ENCODE measurements around the gene PCDHGB3.
"Not testable (repeated sequence)": the region's sequence is repeated elsewhere in the genome, so short reads cannot be mapped to it uniquely, and the experiment has no call there.

PCDHGB3 gene

DNA sequence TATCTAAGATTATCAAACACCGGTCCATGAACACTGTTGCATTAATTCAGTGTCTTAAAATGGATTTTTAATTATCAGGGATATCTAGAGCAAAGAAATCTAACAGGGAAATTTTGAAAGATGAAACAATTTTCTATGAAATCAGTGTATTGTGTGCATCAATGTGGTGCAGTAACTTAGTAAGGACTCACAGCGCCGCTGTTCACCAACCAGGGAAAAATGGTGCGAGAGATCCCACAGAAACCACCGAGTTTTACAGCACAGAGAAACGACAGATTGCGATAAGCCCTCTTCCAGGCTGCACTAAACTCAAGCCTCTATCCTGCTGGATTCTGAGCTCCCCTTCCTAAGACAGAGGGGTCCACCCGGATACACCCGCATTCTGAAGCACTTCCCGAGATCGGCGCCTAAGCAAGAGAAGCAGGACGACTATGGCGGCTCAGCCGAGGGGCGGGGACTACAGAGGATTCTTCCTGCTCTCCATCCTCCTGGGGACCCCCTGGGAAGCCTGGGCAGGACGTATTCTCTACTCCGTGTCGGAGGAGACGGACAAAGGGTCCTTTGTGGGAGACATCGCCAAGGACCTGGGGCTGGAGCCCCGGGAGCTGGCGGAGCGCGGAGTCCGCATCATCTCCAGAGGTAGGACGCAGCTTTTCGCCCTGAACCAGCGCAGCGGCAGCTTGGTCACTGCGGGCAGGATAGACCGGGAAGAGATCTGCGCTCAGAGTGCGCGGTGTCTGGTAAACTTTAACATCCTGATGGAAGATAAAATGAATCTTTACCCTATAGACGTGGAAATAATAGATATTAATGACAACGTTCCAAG lies 12.6 kb downstream of the PCDHGB3 start, which contains the start of gene PCDHGA7:
Gene PCDHGA7 (plus strand): TSS at position 274 of the 826 bp plus-strand sequence. CDS start 158 bp downstream, at position 432.
- Histone ChIP-seq H3K9ac (ENCODE audit: low read depth, low read length) (no peak within 1 kb of the TSS), H3K27me3 (ENCODE audit: insufficient read depth, low read length) (no peaks in the 10 kb centered on the region), H3K27ac (ENCODE audit: low read depth, low read length) (no peak within 1 kb of the TSS), H3K4me1 (ENCODE audit: insufficient read depth, low read length) (no peaks in the 10 kb centered on the region), H3K36me3 (ENCODE audit: insufficient read depth, low read length) (0 out of 2 replicates have a peak, but pooled peaks cover 3% of the 10 kb centered on the region), H3K4me3 (ENCODE audit: low read length) (no peak within 1 kb of the TSS), H3K9me3 (ENCODE audit: insufficient read depth, low read depth, low read length) (peaks cover 44% of the 10 kb centered on the region; the same call in 1 of the 2 replicates)
- WGBS = 96% methylated on average over 37 of the region's 37 CpGs

DNA sequence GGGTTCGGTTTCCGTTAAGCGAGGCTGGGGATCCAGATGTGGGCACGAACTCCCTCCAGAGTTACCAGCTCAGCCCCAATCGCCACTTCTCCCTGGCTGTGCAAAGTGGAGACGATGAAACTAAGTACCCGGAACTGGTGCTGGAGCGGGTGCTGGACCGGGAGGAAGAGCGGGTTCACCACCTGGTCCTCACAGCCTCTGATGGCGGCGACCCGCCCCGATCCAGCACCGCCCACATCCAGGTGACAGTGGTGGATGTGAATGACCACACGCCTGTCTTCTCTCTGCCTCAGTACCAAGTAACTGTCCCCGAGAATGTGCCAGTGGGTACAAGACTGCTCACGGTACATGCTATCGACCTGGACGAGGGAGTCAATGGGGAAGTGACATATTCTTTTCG lies 13.3 kb downstream of the PCDHGB3 start:
- no peaks in the 10 kb centered on the region for H3K4me1 ChIP-seq (ENCODE audit: insufficient read depth, low read length)
- no peak overlapping the region for H3K4me3 ChIP-seq (ENCODE audit: low read length)
- no peak overlapping the region for H3K27ac ChIP-seq (ENCODE audit: low read depth, low read length)
- H3K36me3 ChIP-seq (ENCODE audit: insufficient read depth, low read length) = 0 out of 2 replicates have a peak, but pooled peaks cover 3% of the 10 kb centered on the region
- H3K9me3 ChIP-seq (ENCODE audit: insufficient read depth, low read depth, low read length) = peaks cover 46% of the 10 kb centered on the region
- H3K27me3 ChIP-seq (ENCODE audit: insufficient read depth, low read length) = no peaks in the 10 kb centered on the region
- no peak overlapping the region for H3K9ac ChIP-seq (ENCODE audit: low read depth, low read length)
- 95% methylated on average over 21 of the region's 21 CpGs for WGBS

DNA sequence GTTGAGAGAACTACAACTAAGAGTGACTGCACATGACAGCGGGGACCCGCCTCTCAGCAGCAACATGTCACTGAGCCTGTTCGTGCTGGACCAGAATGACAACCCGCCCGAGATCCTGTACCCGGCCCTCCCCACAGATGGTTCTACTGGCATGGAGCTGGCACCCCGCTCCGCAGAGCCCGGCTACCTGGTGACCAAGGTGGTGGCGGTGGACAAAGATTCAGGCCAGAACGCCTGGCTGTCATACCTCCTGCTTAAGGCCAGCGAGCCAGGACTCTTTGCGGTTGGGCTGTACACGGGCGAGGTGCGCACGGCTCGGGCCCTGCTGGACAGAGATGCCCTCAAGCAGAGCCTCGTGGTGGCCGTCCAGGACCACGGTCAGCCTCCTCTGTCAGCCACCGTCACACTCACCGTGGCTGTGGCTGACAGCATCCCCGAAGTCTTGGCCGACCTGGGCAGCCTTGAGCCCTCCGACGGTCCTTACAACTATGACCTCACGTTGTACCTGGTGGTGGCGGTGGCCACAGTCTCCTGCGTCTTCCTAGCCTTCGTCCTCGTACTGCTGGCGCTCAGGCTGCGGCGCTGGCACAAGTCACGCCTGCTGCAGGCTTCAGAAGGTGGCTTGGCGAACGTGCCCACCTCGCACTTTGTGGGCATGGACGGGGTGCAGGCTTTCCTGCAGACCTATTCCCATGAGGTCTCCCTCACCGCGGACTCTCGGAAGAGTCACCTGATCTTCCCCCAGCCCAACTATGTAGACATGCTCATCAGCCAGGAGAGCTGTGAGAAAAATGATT lies 14.6 kb downstream of the PCDHGB3 start:
- Histone ChIP-seq H3K36me3 (ENCODE audit: insufficient read depth, low read length) (peaks cover 9% of the 10 kb centered on the region; the same call in 1 of the 2 replicates), H3K9ac (ENCODE audit: low read depth, low read length) (no peak overlapping the region), H3K27me3 (ENCODE audit: insufficient read depth, low read length) (no peaks in the 10 kb centered on the region), H3K9me3 (ENCODE audit: insufficient read depth, low read depth, low read length) (peaks cover 59% of the 10 kb centered on the region), H3K27ac (ENCODE audit: low read depth, low read length) (no peak overlapping the region), H3K4me1 (ENCODE audit: insufficient read depth, low read length) (no peaks in the 10 kb centered on the region), H3K4me3 (ENCODE audit: low read length) (no peak overlapping the region)
- 96% methylated on average over 43 of the region's 43 CpGs for WGBS

DNA sequence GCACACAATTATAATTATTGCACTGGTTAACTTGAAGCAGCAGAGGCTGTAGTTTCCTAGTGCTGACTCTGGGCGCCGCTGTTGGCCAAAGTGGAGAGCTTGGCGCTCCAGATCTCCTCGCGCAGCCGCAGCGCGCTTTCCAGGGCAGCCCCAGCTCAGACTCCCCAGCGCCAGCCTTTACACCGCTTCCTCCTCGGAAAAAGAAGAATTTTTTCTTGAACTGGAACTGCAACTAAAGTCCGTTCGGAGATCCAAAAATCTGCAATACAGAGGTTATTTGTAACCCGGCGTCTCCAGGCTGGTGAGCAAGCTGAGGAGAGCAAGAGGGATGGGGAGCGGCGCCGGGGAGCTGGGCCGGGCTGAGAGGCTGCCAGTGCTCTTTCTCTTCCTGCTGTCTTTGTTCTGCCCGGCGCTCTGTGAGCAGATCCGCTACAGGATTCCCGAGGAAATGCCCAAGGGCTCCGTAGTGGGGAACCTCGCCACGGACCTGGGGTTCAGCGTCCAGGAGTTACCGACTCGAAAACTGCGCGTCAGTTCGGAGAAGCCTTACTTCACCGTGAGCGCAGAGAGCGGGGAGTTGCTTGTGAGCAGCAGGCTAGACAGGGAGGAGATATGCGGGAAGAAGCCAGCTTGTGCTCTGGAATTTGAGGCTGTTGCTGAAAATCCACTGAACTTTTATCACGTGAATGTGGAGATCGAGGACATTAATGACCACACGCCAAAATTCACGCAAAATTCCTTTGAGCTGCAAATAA lies 17.7 kb downstream of the PCDHGB3 start, which contains the start of gene PCDHGB4:
Gene PCDHGB4 (plus strand): TSS at position 142 of the 755 bp plus-strand sequence. CDS start 187 bp downstream, at position 329.
- WGBS = 79% methylated on average over 18 of the region's 40 CpGs
- H3K36me3 ChIP-seq (ENCODE audit: insufficient read depth, low read length) = peaks cover 19% of the 10 kb centered on the region; the same call in 1 of the 2 replicates
- not testable (repeated sequence) for H3K27ac ChIP-seq (ENCODE audit: low read depth, low read length); H3K9ac ChIP-seq (ENCODE audit: low read depth, low read length); H3K4me1 ChIP-seq (ENCODE audit: insufficient read depth, low read length); H3K27me3 ChIP-seq (ENCODE audit: insufficient read depth, low read length)
- peak within 1 kb of the TSS; percentile 59 for H3K4me3 ChIP-seq (ENCODE audit: low read length)
- peaks cover 77% of the 10 kb centered on the region for H3K9me3 ChIP-seq (ENCODE audit: insufficient read depth, low read depth, low read length)

DNA sequence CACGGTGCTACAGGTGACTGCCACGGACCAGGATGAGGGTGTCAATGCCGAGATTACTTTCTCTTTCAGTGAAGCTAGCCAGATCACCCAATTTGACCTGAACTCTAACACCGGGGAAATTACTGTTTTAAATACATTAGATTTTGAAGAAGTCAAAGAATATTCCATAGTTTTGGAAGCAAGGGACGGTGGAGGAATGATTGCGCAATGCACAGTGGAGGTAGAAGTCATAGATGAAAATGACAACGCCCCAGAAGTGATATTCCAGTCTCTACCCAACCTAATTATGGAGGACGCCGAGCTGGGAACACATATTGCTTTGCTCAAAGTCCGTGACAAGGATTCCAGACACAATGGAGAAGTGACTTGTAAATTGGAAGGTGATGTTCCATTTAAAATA lies 18.6 kb downstream of the PCDHGB3 start:
- Histone ChIP-seq H3K9ac (ENCODE audit: low read depth, low read length) (no peak overlapping the region), H3K4me3 (ENCODE audit: low read length) (peak overlapping the region; percentile 12; the same call in 1 of the 2 replicates), H3K9me3 (ENCODE audit: insufficient read depth, low read depth, low read length) (peaks cover 77% of the 10 kb centered on the region), H3K36me3 (ENCODE audit: insufficient read depth, low read length) (peaks cover 28% of the 10 kb centered on the region; the same call in 1 of the 2 replicates), H3K27me3 (ENCODE audit: insufficient read depth, low read length) (no peaks in the 10 kb centered on the region), H3K27ac (ENCODE audit: low read depth, low read length) (no peak overlapping the region), H3K4me1 (ENCODE audit: insufficient read depth, low read length) (no peaks in the 10 kb centered on the region)
- 94% methylated on average over 10 of the region's 10 CpGs for WGBS

DNA sequence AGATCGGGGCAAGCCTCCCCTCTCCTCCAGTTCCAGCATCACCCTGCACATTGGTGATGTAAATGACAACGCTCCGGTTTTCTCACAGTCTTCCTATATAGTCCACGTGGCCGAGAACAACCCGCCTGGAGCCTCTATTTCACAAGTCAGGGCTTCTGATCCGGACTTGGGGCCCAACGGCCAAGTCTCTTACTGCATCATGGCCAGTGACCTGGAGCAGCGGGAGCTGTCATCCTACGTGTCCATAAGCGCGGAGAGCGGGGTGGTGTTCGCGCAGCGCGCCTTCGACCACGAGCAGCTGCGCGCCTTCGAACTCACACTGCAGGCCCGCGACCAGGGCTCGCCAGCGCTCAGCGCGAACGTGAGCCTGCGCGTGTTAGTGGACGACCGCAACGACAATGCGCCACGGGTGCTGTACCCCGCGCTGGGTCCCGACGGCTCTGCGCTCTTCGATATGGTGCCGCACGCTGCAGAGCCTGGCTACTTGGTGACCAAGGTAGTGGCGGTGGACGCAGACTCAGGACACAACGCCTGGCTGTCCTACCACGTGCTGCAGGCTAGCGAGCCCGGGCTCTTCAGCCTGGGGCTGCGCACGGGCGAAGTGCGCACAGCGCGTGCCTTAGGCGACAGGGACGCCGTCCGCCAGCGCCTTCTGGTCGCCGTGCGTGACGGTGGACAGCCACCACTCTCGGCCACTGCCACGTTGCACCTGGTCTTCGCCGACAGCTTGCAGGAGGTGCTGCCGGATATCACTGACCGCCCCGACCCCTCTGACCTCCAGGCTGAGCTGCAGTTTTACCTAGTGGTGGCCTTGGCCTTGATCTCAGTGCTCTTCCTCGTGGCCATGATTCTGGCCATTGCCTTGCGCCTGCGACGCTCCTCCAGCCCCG lies 19.4 kb downstream of the PCDHGB3 start:
- WGBS = 97% methylated on average over 77 of the region's 77 CpGs
- Histone ChIP-seq H3K4me3 (ENCODE audit: low read length) (peak overlapping the region; percentile 12; the same call in 1 of the 2 replicates), H3K36me3 (ENCODE audit: insufficient read depth, low read length) (peaks cover 28% of the 10 kb centered on the region; the same call in 1 of the 2 replicates), H3K4me1 (ENCODE audit: insufficient read depth, low read length) (no peaks in the 10 kb centered on the region), H3K27me3 (ENCODE audit: insufficient read depth, low read length) (no peaks in the 10 kb centered on the region), H3K27ac (ENCODE audit: low read depth, low read length) (no peak overlapping the region), H3K9me3 (ENCODE audit: insufficient read depth, low read depth, low read length) (peaks cover 78% of the 10 kb centered on the region), H3K9ac (ENCODE audit: low read depth, low read length) (no peak overlapping the region)

DNA sequence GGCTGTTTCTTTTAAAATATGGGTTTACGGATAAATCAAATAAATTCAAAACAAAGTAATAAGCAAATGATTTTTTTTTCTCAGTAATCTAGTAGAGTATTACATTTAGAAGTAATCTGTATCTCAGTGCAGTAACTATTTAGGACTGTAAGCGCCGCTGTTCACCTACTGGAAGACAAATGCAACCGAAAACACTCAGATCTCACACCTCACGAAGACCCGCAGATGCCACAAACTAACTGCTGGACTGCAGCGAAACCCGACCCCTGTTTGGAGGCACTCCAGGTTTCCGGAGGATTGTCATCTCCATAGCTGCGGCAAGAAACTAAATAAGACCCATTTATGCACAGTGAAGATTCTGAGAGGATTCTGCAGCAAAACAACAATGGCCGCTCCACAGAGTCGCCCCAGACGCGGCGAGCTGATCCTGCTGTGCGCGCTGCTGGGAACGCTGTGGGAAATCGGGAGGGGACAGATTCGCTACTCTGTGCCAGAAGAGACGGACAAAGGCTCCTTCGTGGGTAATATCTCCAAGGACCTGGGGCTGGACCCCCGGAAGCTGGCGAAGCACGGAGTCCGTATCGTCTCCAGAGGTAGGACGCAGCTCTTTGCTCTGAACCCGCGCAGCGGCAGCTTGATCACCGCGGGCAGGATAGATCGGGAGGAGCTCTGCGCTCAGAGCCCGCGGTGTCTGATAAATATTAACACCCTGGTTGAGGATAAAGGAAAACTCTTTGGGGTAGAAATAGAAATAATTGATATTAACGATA lies 22.6 kb downstream of the PCDHGB3 start, which contains the start of gene PCDHGA8:
Gene PCDHGA8 (plus strand): TSS at position 205 of the 770 bp plus-strand sequence. CDS start 181 bp downstream, at position 386.
- Histone ChIP-seq H3K9me3 (ENCODE audit: insufficient read depth, low read depth, low read length) (peaks cover 85% of the 10 kb centered on the region), H3K4me1 (ENCODE audit: insufficient read depth, low read length) (no peaks in the 10 kb centered on the region), H3K9ac (ENCODE audit: low read depth, low read length) (no peak within 1 kb of the TSS), H3K4me3 (ENCODE audit: low read length) (no peak within 1 kb of the TSS), H3K27me3 (ENCODE audit: insufficient read depth, low read length) (no peaks in the 10 kb centered on the region), H3K36me3 (ENCODE audit: insufficient read depth, low read length) (peaks cover 28% of the 10 kb centered on the region; the same call in 1 of the 2 replicates), H3K27ac (ENCODE audit: low read depth, low read length) (no peak within 1 kb of the TSS)
- 96% methylated on average over 37 of the region's 38 CpGs for WGBS

DNA sequence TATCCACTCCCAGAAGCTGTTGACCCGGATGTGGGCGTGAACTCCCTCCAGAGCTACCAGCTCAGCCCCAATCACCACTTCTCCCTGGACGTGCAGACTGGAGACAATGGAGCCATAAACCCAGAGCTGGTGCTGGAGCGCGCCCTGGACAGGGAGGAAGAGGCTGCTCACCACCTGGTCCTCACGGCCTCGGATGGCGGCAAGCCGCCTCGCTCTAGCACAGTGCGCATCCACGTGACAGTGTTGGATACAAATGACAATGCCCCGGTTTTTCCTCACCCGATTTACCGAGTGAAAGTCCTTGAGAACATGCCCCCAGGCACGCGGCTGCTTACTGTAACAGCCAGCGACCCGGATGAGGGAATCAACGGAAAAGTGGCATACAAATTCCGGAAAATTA lies 23.2 kb downstream of the PCDHGB3 start:
- no peak overlapping the region for H3K27ac ChIP-seq (ENCODE audit: low read depth, low read length)
- no peak overlapping the region for H3K4me3 ChIP-seq (ENCODE audit: low read length)
- no peaks in the 10 kb centered on the region for H3K27me3 ChIP-seq (ENCODE audit: insufficient read depth, low read length)
- H3K36me3 ChIP-seq (ENCODE audit: insufficient read depth, low read length) = peaks cover 28% of the 10 kb centered on the region; the same call in 1 of the 2 replicates
- peaks cover 85% of the 10 kb centered on the region for H3K9me3 ChIP-seq (ENCODE audit: insufficient read depth, low read depth, low read length)
- no peak overlapping the region for H3K9ac ChIP-seq (ENCODE audit: low read depth, low read length)
- WGBS = 94% methylated on average over 21 of the region's 21 CpGs
- H3K4me1 ChIP-seq (ENCODE audit: insufficient read depth, low read length) = no peaks in the 10 kb centered on the region

DNA sequence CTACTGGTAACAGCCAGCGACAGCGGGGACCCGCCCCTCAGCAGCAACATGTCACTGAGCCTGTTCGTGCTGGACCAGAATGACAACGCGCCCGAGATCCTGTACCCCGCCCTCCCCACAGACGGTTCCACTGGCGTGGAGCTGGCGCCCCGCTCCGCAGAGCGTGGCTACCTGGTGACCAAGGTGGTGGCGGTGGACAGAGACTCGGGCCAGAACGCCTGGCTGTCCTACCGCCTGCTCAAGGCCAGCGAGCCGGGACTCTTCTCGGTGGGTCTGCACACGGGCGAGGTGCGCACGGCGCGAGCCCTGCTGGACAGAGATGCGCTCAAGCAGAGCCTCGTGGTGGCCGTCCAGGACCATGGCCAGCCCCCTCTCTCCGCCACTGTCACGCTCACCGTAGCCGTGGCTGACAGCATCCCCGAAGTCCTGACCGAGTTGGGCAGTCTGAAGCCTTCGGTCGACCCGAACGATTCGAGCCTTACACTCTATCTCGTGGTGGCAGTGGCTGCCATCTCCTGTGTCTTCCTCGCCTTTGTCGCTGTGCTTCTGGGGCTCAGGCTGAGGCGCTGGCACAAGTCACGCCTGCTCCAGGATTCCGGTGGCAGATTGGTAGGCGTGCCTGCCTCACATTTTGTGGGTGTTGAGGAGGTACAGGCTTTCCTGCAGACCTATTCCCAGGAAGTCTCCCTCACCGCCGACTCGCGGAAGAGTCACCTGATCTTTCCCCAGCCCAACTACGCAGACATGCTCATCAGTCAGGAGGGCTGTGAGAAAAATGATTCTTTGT lies 24.6 kb downstream of the PCDHGB3 start:
- H3K4me3 ChIP-seq (ENCODE audit: low read length); H3K27me3 ChIP-seq (ENCODE audit: insufficient read depth, low read length); H3K9ac ChIP-seq (ENCODE audit: low read depth, low read length); H3K27ac ChIP-seq (ENCODE audit: low read depth, low read length); H3K4me1 ChIP-seq (ENCODE audit: insufficient read depth, low read length): not testable (repeated sequence)
- 95% methylated on average over 41 of the region's 53 CpGs for WGBS
- Histone ChIP-seq H3K36me3 (ENCODE audit: insufficient read depth, low read length) (peaks cover 22% of the 10 kb centered on the region; the same call in 1 of the 2 replicates), H3K9me3 (ENCODE audit: insufficient read depth, low read depth, low read length) (peaks cover 84% of the 10 kb centered on the region)
